ENCODE measurements around the gene INKA2.

INKA2 gene

DNA sequence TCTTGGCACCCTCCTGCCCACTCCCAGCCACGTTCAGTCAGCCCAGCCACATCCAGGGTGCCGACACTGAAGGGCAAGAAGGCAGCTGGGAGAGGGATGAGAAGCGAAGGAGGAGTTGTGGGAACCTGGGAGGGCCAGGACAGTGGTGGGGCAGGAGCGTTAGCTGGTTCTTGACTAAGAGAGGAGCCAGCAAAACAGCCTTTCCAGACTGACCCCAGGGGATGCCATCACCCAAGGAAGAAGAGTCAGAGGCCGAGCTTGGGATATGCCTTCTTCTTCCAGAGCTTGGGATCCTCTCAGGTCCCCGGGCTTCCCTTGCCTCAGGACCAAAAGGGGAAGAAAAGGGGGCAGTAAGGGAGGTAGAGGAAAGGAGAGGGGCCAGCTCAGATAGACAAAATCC, 7.2 kb downstream of the INKA2 start:
- no peak for DNase-seq

- no peak for DNase-seq
Observed at GRCh38 chr1:111730706-111731105, 8.5 kb downstream of the INKA2 start.

- no peak for DNase-seq
Observed at GRCh38 chr1:111729946-111730681, 9.1 kb downstream of the INKA2 start.

DNA sequence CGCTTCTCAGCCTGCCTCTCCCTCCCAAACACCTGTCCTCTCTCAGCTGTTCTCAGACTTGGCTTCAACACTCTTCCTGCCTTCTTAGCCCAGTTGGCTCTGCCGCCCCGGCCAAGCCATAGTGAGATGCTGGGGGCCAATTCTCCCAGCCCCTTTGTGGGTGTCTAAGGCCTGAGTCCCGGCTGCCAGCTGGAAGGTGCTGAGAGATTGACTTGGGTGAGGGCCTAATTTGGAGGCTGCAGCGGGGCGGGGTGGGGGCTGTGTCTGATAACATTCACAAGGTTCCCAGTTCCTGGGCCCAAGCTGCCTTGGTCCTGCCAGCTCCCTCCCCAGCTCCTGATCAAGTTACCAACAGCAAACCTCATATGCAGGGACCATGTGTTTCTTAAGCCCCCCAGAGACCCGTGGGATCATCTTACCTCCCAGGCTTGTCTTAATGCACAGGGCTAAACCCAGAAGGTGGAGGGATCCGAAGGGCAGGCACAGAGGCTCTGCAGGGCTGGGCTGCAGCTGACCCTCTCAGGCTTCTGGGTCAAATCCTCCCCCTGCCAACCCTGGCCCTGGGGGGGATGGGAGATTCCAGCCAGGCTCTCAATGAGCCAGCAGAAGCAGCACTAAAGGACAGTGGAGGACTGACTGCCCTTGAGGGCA, 9.8 kb downstream of the INKA2 start:
- DNase-seq, result no peak

DNA sequence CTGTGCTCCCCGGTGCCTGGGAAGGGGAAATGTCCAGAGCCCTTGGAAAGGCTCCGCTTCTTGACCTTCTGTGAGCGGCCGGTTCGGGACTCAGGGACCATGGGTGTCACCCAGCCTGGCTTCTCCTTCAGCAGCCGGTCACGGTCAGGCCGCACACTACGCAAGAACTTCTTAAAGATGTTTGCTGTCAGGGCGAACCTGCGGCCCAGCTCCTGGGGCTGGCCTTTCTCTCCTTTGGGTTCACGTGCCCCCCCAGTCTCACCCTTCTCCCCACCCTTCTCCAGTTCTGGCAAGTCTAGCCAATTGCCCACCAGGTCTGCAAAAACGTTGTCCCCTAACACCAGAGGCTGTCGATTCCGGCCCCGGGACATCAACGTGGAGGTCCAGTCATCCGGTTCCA, 12.1 kb downstream of the INKA2 start:
- no peak for DNase-seq

GRCh38 chr1:111725192-111725591, 14.0 kb downstream of the INKA2 start:
- no peak for DNase-seq

GRCh38 chr1:111723871-111724270, 15.3 kb downstream of the INKA2 start:
- no peak for DNase-seq

DNA sequence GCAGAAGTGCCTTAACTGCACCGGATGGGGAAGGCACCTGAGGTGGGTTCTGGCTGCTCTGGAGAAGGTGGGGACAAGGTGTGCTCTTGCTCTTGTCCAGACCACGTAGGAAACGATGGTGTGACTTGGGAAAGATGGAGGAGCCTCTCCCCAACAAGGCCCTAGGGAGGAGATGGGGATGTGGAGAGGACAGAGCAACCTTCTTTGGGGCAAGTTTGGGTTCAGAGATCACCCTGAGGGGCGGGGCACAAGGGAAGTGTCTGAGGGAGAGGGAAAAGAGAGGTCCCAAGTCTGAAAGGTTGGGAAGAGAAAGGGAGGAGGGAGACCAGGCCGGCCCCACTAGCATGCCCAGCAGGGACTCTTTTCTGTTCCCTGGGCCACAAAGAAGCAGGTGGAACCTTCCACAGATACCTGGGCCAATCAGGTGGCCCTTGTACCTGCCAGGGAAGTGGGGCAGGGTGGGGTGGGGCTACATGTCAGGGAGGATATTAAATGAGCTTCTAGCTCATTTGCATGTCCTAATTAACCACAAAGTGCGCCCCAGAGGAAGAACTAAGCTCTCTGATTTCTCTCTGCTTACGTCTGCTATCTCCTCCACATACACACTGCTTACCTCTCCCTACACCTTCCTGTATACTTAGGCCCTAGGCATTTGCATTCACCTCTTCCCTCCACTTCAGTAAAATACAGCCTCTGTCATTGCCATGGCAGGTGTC, 15.9 kb downstream of the INKA2 start:
- DNase-seq, result no peak

GRCh38 chr1:111720977-111721786, 18.0 kb downstream of the INKA2 start:
- DNase-seq, result no peak

DNA sequence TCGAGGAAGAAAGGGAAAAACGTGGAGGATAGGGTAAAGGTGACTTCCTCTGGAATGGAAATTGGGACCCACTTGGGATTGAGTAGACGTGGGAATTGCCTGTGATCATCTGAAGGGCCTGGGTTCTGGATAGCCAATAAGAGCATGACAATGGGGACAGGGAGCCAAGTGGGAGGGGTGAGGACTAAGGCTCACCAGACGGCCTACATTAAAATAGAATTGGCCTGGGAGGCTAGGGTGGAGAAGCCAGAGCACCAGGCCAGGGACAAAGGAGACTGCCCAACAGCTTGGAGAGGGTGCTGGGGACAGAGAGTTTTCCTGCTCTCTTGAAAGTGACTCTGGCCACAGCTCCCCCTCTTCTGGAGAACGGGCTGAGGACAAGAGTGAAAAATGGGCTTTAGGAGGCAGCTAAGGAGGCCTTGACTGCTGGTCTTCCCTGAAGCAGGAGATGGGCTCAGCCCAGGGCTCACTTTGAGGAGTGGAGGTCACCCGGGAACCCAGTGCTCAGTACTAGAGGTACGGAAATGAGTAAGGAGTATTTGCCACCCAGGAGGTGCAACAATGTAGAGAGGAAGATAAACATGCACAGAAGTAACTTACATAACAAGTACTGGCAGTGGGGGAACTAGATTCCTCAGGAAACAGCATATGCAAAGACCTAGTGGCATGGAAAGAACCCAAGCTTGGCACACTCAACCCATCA, 18.8 kb downstream of the INKA2 start:
- DNase-seq, result no peak

DNA sequence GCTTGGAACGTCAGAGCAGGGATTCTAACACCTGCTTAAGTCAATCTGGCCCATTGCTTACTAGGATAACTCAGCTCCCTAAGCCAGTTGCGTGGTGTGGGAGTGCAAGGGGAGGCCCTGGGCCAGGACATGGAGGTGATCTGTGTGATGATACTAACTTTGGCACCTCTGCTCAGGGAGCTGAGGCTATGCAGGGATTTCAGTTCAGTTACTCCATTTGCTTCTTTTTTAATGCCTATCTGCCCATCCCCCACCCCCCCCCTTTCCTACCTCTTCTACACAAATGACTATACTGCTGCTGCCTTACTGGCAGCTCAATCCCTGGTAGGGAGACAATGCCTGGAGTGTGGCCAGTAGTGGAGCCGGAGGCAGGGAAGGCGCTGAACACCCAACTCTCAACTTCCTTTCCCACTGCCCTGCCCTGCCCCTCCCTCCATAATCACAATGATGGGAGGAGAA, 19.5 kb downstream of the INKA2 start:
- no peak for DNase-seq

DNA sequence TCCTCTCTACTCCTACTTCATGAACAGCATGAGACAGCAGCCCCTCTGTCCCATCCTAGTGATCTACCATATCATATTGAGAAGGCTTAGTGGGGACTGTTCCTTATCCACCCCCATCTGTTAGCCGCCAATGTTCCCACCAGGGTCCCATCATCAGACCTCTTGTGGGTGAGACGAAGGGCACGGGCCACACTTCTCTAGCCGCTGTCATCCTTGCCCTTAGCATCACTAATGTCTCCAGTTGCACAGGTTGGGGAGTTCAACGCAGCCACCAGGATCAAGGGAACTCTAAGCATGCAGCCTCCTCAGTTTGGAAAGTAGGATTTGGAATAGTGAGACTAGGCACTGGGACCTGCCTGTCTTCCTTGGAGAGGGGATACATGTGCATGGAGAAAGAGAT, 20.1 kb downstream of the INKA2 start:
- DNase-seq, result no peak

GRCh38 chr1:111717450-111717849, 21.7 kb downstream of the INKA2 start:
- DNase-seq, result no peak

DNA sequence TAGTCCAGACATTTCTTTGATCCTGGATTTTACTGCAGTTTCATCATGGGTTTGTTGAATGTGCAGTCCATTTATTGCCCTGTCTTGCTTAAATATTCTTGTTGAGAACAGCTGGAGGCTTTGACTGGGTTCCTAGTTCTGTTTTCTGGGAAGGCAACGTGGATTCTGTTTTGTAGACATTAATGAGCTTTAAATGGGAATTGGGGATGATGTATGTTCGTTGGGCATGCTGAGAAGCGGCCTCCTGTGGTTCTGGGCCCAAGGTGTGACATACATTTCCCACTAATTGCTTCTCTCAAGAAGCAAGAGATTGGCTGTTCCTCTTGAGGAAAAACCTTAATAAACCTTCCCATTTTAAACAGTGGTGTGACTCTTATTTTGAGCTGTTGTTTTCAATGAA, 22.9 kb downstream of the INKA2 start:
- no peak for DNase-seq

DNA sequence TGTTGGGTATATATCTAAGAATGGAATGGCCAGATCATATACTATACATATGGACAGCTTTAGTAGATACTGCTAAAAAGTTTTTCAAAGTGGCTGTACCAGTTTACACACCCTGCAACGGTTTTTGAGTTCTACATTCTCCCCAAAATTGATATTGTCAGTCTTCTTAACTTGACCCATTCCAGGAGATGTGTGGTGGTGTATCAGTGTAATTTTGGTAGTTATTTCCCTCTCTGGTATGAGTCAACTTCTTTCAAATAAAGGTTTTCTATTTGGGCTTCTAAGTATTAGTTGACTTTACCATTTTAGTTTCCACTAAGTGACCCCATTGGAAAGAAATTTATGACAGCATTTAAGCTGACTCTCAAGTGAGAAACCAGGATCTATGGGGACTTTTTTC, 29.2 kb downstream of the INKA2 start:
- no peak for DNase-seq

DNA sequence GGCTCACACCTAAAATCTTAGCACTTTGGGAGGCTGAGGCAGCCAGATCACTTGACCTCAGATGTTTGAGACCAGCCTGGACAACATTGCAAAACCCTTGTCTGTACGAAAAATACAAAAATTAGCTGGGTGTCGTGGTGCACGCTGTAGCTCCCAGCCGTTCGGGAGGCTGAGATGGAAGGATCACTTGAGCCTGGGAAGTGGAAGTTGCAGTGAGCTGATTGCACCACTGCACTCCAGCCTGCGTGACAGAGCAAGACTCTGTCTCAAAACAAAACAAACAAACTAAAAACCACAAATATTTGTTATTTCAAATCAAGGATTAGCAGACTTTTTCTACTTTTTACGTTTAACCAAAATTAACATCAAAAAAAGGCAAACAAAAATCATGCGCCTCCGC, 31.3 kb downstream of the INKA2 start:
- DNase-seq, result no peak

DNA sequence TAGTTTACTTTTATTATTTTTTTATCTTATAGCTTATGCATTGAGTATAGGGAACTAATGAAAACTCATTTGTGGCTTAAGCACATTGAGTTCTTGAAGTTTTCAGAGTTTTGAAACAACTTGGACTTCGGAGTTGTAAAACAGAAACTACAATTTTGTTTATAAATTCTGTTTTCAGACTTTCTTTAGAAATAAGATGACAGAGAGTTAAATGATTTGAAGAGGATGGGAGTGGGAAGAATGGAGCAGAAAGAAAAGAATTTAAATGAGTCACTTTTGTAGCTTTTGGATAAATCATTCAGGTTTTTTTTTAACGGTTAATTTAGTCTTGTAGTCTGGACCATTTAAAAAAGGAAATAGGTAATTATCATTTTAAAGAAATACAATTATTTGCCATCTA, 32.3 kb downstream of the INKA2 start:
- DNase-seq, result no peak

DNA sequence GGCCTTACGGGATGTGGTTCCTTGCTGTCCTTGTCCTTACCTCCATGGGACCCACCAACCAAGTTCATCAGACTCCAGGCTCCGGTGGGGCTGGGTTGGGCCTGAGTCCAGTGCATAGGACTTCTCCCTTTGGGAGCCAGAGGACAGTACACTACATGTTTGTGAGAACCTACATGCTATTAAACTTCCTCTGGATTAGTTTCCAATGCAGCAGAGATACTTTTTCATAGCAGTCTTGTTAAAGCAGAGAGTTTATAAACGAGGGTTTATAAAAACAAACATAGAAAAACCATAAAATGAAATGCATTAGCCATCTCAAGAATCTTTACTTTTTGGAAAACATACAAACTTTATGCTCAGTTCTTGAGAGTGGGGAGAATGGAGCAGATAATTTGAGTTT, 33.4 kb downstream of the INKA2 start:
- no peak for DNase-seq

- DNase-seq, result no peak
Observed at GRCh38 chr1:111704776-111705175, 34.4 kb downstream of the INKA2 start.

DNA sequence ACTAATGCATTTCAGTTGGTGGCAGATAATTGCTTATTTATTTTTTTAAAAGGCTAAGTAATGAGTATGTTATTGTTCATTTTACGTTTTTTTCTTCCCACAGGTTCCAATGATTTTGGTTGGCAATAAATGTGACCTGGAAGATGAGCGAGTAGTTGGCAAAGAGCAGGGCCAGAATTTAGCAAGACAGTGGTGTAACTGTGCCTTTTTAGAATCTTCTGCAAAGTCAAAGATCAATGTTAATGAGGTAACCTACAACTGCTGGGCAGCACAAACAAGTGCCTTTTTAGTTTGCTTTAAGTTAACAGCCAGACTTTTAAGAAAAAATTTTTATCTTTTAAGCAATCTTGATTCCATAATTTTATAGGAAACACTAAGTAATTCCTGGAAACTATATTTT, 35.0 kb downstream of the INKA2 start:
- DNase-seq, result no peak

DNA sequence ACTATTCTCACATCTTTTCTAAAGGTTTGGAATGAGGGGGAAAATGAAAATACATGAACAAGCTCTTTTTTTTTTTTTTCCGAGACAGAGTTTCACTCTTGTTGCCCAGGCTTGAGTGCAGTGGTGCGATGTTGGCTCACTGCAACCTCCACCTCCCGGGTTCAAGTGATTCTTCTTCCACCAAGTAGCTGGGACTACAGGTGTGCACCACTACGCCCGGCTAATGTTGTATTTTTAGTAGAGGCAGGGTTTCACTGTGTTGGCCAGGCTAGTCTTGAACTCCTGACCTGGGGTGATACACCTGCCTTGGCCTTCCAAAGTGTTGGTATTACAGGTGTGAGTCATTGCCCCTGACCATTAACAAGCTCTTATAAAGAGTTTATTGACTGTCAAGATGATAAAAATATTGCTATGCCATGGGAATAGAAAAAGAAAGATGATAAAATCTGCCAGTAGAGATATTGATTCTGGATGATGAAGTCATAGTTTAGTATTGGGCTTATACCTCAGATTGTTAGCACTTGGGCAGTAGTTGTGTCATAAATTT, 36.6 kb downstream of the INKA2 start:
- no peak for DNase-seq

- peak; percentile 14 for DNase-seq
Observed at GRCh38 chr1:111699268-111699667, 39.9 kb downstream of the INKA2 start.

Measured in MV-4-11 (cell line).